ENCODE measurements around the gene NR2F1-AS1. TPM values are rescaled to one million over a fixed set of nuclear protein-coding genes. Genes with fewer than 3 reads are reported as not detected.
"Not testable (repeated sequence)": the region's sequence is repeated elsewhere in the genome, so short reads cannot be mapped to it uniquely, and the experiment has no call there.

The NR2F1-AS1 gene
- total and polyA plus RNA-seq, 4 experiments from 2014 or later = not detected

GRCh38 chr5:93476251-93476742 lies 104.7 kb downstream of the NR2F1-AS1 start:
- Mint-ChIP-seq H3K27me3 (peaks cover 0 to 2% of the 10 kb centered on the region in 2 donors), H3K36me3 (no peaks in the 10 kb centered on the region), H3K4me1 (no peaks in the 10 kb centered on the region), H3K9me3 (peaks cover 0 to 12% (median 5%) of the 10 kb centered on the region in 8 donors), H3K27ac (no peak overlapping the region), H3K4me3 (no peak overlapping the region)
- H3K27ac ChIP-seq (ENCODE audit: low read depth, low read length) = no peak overlapping the region
- H3K4me3 ChIP-seq (ENCODE audit: low read length in 2 of 2) = no peak overlapping the region
- no peaks in the 10 kb centered on the region for H3K36me3 ChIP-seq (ENCODE audit: insufficient read depth, low read length)
- ChIA-PET POLR2A (ENCODE audit: partially characterized antibody) (no interaction called here), CTCF (ENCODE audit: partially characterized antibody) (no interaction called here)
- no peaks in the 10 kb centered on the region for H3K27me3 ChIP-seq (ENCODE audit: insufficient read depth, low read length)
- no peaks in the 10 kb centered on the region for H3K9me3 ChIP-seq (ENCODE audit: control insufficient read depth in 1 of 2, low read length in 2 of 2)
- no peaks in the 10 kb centered on the region for H3K4me1 ChIP-seq (ENCODE audit: insufficient read depth, low read length)
- DNase-seq = no peak
- intact Hi-C loops (cut with micrococcal nuclease) = no loop called here

- H3K27ac ChIP-seq (ENCODE audit: low read depth, low read length) = no peak overlapping the region
- H3K36me3 ChIP-seq (ENCODE audit: insufficient read depth, low read length) = no peaks in the 10 kb centered on the region
- no peaks in the 10 kb centered on the region for H3K36me3 Mint-ChIP-seq
- DNase-seq = no peak
- no peak overlapping the region for H3K27ac Mint-ChIP-seq
- no peak overlapping the region for H3K4me3 Mint-ChIP-seq
- no peaks in the 10 kb centered on the region for H3K4me1 Mint-ChIP-seq
- intact Hi-C loops (cut with micrococcal nuclease) = no loop called here
- CTCF ChIA-PET (ENCODE audit: partially characterized antibody) = no interaction called here
- H3K4me3 ChIP-seq (ENCODE audit: low read length in 2 of 2) = no peak overlapping the region
- H3K9me3 Mint-ChIP-seq = peaks cover 0 to 44% (median 28%) of the 10 kb centered on the region in 8 donors
- POLR2A ChIA-PET (ENCODE audit: partially characterized antibody) = no interaction called here
- no peaks in the 10 kb centered on the region for H3K9me3 ChIP-seq (ENCODE audit: control insufficient read depth in 1 of 2, low read length in 2 of 2)
- H3K27me3 Mint-ChIP-seq = peaks cover 0 to under 1% of the 10 kb centered on the region in 2 donors
- no peaks in the 10 kb centered on the region for H3K4me1 ChIP-seq (ENCODE audit: insufficient read depth, low read length)
- no peaks in the 10 kb centered on the region for H3K27me3 ChIP-seq (ENCODE audit: insufficient read depth, low read length)
These were observed 118.1 kb downstream of the NR2F1-AS1 start for GRCh38 chr5:93462916-93463315.

- Mint-ChIP-seq H3K4me1 (no peaks in the 10 kb centered on the region), H3K4me3 (no peak overlapping the region), H3K36me3 (no peaks in the 10 kb centered on the region), H3K27me3 (peaks cover 1 to 2% of the 10 kb centered on the region in 2 donors), H3K9me3 (peaks cover 0 to 41% (median 26%) of the 10 kb centered on the region in 8 donors), H3K27ac (no peak overlapping the region)
- no peak for DNase-seq
- POLR2A ChIA-PET (ENCODE audit: partially characterized antibody) = no interaction called here
- CTCF ChIA-PET (ENCODE audit: partially characterized antibody) = no interaction called here
- Histone ChIP-seq H3K36me3 (ENCODE audit: insufficient read depth, low read length) (no peaks in the 10 kb centered on the region), H3K9me3 (ENCODE audit: control insufficient read depth in 1 of 2, low read length in 2 of 2) (no peaks in the 10 kb centered on the region), H3K4me1 (ENCODE audit: insufficient read depth, low read length) (no peaks in the 10 kb centered on the region), H3K4me3 (ENCODE audit: low read length in 2 of 2) (no peak overlapping the region), H3K27me3 (ENCODE audit: insufficient read depth, low read length) (no peaks in the 10 kb centered on the region), H3K27ac (ENCODE audit: low read depth, low read length) (no peak overlapping the region)
- intact Hi-C loops (cut with micrococcal nuclease) = no loop called here
These were observed 119.3 kb downstream of the NR2F1-AS1 start for GRCh38 chr5:93461756-93462155.

GRCh38 chr5:93460286-93460685 lies 120.7 kb downstream of the NR2F1-AS1 start:
- Histone ChIP-seq H3K4me1 (ENCODE audit: insufficient read depth, low read length) (no peaks in the 10 kb centered on the region), H3K27me3 (ENCODE audit: insufficient read depth, low read length) (no peaks in the 10 kb centered on the region), H3K36me3 (ENCODE audit: insufficient read depth, low read length) (no peaks in the 10 kb centered on the region), H3K9me3 (ENCODE audit: control insufficient read depth in 1 of 2, low read length in 2 of 2) (no peaks in the 10 kb centered on the region), H3K27ac (ENCODE audit: low read depth, low read length) (no peak overlapping the region), H3K4me3 (ENCODE audit: low read length in 2 of 2) (no peak overlapping the region)
- no peak overlapping the region for H3K27ac Mint-ChIP-seq
- intact Hi-C loops (cut with micrococcal nuclease) = no loop called here
- CTCF ChIA-PET (ENCODE audit: partially characterized antibody) = no interaction called here
- POLR2A ChIA-PET (ENCODE audit: partially characterized antibody) = no interaction called here
- peaks cover 1 to 4% of the 10 kb centered on the region in 2 donors for H3K27me3 Mint-ChIP-seq
- DNase-seq = no peak
- H3K4me3 Mint-ChIP-seq = no peak overlapping the region
- H3K36me3 Mint-ChIP-seq = no peaks in the 10 kb centered on the region
- H3K4me1 Mint-ChIP-seq = no peaks in the 10 kb centered on the region
- H3K9me3 Mint-ChIP-seq = peaks cover 0 to 38% (median 21%) of the 10 kb centered on the region in 8 donors

- H3K36me3 Mint-ChIP-seq; H3K36me3 ChIP-seq (ENCODE audit: insufficient read depth, low read length); H3K4me1 ChIP-seq (ENCODE audit: insufficient read depth, low read length); intact Hi-C loops (cut with micrococcal nuclease); H3K4me3 ChIP-seq (ENCODE audit: low read length in 2 of 2); H3K27ac Mint-ChIP-seq; H3K27me3 Mint-ChIP-seq; H3K27me3 ChIP-seq (ENCODE audit: insufficient read depth, low read length); H3K4me3 Mint-ChIP-seq; DNase-seq; H3K27ac ChIP-seq (ENCODE audit: low read depth, low read length); H3K4me1 Mint-ChIP-seq; H3K9me3 Mint-ChIP-seq; POLR2A ChIA-PET (ENCODE audit: partially characterized antibody); CTCF ChIA-PET (ENCODE audit: partially characterized antibody); H3K9me3 ChIP-seq (ENCODE audit: control insufficient read depth in 1 of 2, low read length in 2 of 2): not testable (repeated sequence)
These were observed 124.2 kb downstream of the NR2F1-AS1 start for GRCh38 chr5:93456796-93457195.

GRCh38 chr5:93454896-93455295 lies 126.1 kb downstream of the NR2F1-AS1 start:
- DNase-seq = no peak
- intact Hi-C loops (cut with micrococcal nuclease) = no loop called here
- H3K36me3 ChIP-seq (ENCODE audit: insufficient read depth, low read length) = no peaks in the 10 kb centered on the region
- no peak overlapping the region for H3K4me3 Mint-ChIP-seq
- ChIA-PET POLR2A (ENCODE audit: partially characterized antibody) (no interaction called here), CTCF (ENCODE audit: partially characterized antibody) (no interaction called here)
- H3K27ac Mint-ChIP-seq = no peak overlapping the region
- no peaks in the 10 kb centered on the region for H3K9me3 ChIP-seq (ENCODE audit: control insufficient read depth in 1 of 2, low read length in 2 of 2)
- H3K4me1 Mint-ChIP-seq = no peaks in the 10 kb centered on the region
- no peaks in the 10 kb centered on the region for H3K27me3 ChIP-seq (ENCODE audit: insufficient read depth, low read length)
- no peak overlapping the region for H3K27ac ChIP-seq (ENCODE audit: low read depth, low read length)
- no peak overlapping the region for H3K4me3 ChIP-seq (ENCODE audit: low read length in 2 of 2)
- H3K36me3 Mint-ChIP-seq = no peaks in the 10 kb centered on the region
- H3K4me1 ChIP-seq (ENCODE audit: insufficient read depth, low read length) = no peaks in the 10 kb centered on the region
- H3K9me3 Mint-ChIP-seq = peaks cover 0 to 4% (median 0%) of the 10 kb centered on the region in 8 donors
- H3K27me3 Mint-ChIP-seq = peaks cover 1 to 4% of the 10 kb centered on the region in 2 donors

GRCh38 chr5:93452255-93452654 lies 128.8 kb downstream of the NR2F1-AS1 start:
- Histone ChIP-seq H3K9me3 (ENCODE audit: control insufficient read depth in 1 of 2, low read length in 2 of 2) (no peaks in the 10 kb centered on the region), H3K27me3 (ENCODE audit: insufficient read depth, low read length) (no peaks in the 10 kb centered on the region), H3K27ac (ENCODE audit: low read depth, low read length) (no peak overlapping the region), H3K36me3 (ENCODE audit: insufficient read depth, low read length) (no peaks in the 10 kb centered on the region), H3K4me1 (ENCODE audit: insufficient read depth, low read length) (no peaks in the 10 kb centered on the region), H3K4me3 (ENCODE audit: low read length in 2 of 2) (no peak overlapping the region)
- ChIA-PET POLR2A (ENCODE audit: partially characterized antibody) (no interaction called here), CTCF (ENCODE audit: partially characterized antibody) (no interaction called here)
- Mint-ChIP-seq H3K9me3 (peaks cover 0 to 2% (median 0%) of the 10 kb centered on the region in 8 donors), H3K36me3 (no peaks in the 10 kb centered on the region), H3K27ac (no peak overlapping the region), H3K27me3 (peaks cover 0 to 1% of the 10 kb centered on the region in 2 donors), H3K4me3 (no peak overlapping the region), H3K4me1 (no peaks in the 10 kb centered on the region)
- intact Hi-C loops (cut with micrococcal nuclease) = no loop called here
- no peak for DNase-seq

GRCh38 chr5:93438124-93438523 lies 142.9 kb downstream of the NR2F1-AS1 start:
- H3K4me3 Mint-ChIP-seq = no peak overlapping the region
- peaks cover 2 to 9% of the 10 kb centered on the region in 2 donors for H3K27me3 Mint-ChIP-seq
- H3K36me3 Mint-ChIP-seq = no peaks in the 10 kb centered on the region
- Histone ChIP-seq H3K27me3 (ENCODE audit: insufficient read depth, low read length) (no peaks in the 10 kb centered on the region), H3K4me1 (ENCODE audit: insufficient read depth, low read length) (no peaks in the 10 kb centered on the region), H3K27ac (ENCODE audit: low read depth, low read length) (no peak overlapping the region), H3K9me3 (ENCODE audit: control insufficient read depth in 1 of 2, low read length in 2 of 2) (no peaks in the 10 kb centered on the region), H3K4me3 (ENCODE audit: low read length in 2 of 2) (no peak overlapping the region), H3K36me3 (ENCODE audit: insufficient read depth, low read length) (no peaks in the 10 kb centered on the region)
- intact Hi-C loops (cut with micrococcal nuclease) = no loop called here
- no peak for DNase-seq
- no peak overlapping the region for H3K27ac Mint-ChIP-seq
- ChIA-PET POLR2A (ENCODE audit: partially characterized antibody) (no interaction called here), CTCF (ENCODE audit: partially characterized antibody) (no interaction called here)
- H3K9me3 Mint-ChIP-seq = peaks cover 0 to 12% (median 2%) of the 10 kb centered on the region in 8 donors
- H3K4me1 Mint-ChIP-seq = no peaks in the 10 kb centered on the region

All from CD4-positive, alpha-beta memory T cell (primary cell).